Stimulated activated CD4-positive, alpha-beta T cell treated with anti-CD3 and anti-CD28 coated beads, Interleukin-4, amount 100 ng/mL, for 4 hours (primary cell): ENCODE results near the gene CTR9.

Experiments used
- DNase-seq, 2 experiments: peaks; one replicate each; pipeline ENCODE4 v3.0.0-alpha.2; 2020

CTR9 gene

DNA sequence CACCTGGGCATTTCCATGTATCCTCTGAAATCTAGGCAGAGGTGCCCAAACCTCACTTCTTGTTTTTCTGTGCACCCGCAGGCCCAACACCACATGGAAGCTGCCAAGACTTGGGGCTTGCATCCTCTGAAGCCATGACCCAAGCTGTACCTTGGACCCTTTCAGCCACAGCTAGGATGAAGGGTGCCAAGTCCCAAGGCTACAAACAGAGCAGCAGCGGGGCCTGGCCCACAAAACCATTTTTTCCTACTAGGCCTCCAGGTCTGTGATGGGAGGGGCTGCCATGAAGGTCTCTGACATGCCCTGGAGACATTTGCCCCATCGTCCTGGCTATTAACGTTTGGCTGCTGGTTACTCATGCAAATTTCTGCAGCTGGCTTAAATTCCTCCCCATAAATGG, 78.1 kb downstream of the CTR9 start:
- DNase-seq: no peak
